CD4-positive, alpha-beta T cell treated with Interleukin-17A for 1 hour (primary cell): ENCODE results near the gene C6orf62.
"Not testable (repeated sequence)": the region's sequence is repeated elsewhere in the genome, so short reads cannot be mapped to it uniquely, and the experiment has no call there.

Experiments used
- DNase-seq: peaks from one replicate; pipeline ENCODE4 v3.0.0-alpha.2; 2020

The C6orf62 gene

GRCh38 chr6:24719125-24719971, at the start of gene C6orf62:
TSS of gene C6orf62 (minus strand) at chr6:24719154. CDS start at chr6:24718668, 486 bp downstream.
- DNase-seq = peak; percentile 61

DNA sequence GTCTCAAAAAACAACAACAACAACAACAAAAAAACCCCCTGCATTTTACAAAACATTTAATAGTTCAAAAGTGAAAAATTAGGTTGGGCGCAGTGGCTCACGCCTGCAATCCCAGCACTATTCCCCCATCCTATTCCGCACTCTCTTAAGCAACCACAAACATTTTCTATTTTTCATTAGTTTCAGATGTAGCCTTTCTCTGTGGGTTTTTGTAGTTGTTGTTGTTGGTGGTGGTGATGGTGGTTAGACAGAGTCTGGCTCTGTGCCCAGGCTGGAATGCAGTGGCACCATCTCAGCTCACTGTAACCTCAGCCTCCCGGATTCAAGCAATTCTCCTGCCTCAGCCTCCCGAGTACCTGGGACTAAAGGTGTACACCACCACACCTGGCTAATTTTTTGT, 49.4 kb upstream of the C6orf62 start:
- DNase-seq = no peak

DNA sequence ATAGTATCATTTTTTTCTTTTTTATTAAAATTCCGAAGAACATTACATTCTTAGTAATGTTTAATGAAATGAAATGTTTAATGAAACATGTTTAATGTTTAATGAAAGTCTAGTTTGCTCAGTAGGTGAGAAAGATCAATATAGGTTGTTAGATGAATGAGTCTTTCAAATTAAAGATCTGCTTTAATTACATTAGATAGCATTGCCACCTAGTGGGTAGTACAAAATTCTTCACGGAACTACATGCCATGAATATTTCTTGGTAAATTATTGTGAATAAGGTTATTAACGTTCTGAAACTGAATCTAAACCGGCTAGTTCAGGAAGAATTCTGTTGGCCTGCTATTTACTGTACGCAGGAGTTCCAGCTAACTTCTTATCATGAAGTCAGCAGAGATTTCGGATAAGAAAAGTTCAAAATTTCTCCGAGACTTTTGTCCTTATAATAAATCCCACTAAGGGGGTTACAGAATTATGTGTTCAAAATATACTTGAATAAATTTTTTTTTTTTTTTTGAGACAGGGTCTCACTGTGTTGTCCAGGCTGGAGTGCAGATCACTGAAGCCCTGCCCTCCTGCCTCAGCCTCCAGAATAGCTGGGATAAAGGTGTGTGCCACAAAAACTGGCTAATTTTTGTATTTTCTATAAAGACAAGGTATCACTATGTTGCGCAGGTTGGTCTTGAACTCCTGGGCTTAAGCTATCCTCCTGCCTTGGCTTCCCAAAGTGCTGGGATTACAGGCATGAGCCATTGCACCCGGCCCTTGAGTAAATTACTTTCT, 47.9 kb upstream of the C6orf62 start:
- peak; percentile 51 for DNase-seq

GRCh38 chr6:24765968-24766367, 47.0 kb upstream of the C6orf62 start:
- DNase-seq = not testable (repeated sequence)

- not testable (repeated sequence) for DNase-seq
These were observed 46.2 kb upstream of the C6orf62 start for GRCh38 chr6:24764833-24765828.

- DNase-seq = no peak
These were observed 44.6 kb upstream of the C6orf62 start for GRCh38 chr6:24763578-24763977.

DNA sequence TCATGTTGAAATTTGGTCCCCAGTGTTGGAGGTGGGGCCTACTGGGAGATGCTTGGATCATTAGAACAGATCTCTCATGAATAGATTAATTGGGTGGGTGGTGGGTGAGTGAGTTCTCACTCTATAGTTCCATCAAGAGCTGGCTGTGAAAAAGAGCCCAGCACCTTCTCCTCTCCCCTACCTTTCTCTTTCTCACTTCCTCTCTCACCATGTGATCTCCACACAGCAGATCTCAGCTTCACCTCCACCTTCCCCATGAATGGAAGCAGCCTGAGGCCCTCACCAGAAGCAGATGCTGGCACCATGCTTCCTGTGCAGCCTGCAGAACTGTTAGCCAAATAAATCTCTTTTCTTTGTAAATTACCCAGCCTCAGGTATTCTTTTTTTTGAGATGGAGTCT, 42.9 kb upstream of the C6orf62 start:
- DNase-seq = no peak

- no peak for DNase-seq
These were observed 42.4 kb upstream of the C6orf62 start for GRCh38 chr6:24761193-24761835.

- no peak for DNase-seq
These were observed 41.3 kb upstream of the C6orf62 start for GRCh38 chr6:24760210-24760609.

GRCh38 chr6:24759718-24760117, 40.8 kb upstream of the C6orf62 start:
- DNase-seq = no peak

GRCh38 chr6:24757611-24758010, 38.7 kb upstream of the C6orf62 start:
- DNase-seq = no peak

GRCh38 chr6:24755279-24755678, 36.3 kb upstream of the C6orf62 start:
- no peak for DNase-seq

GRCh38 chr6:24754378-24754777, 35.4 kb upstream of the C6orf62 start:
- not testable (repeated sequence) for DNase-seq

- no peak for DNase-seq
These were observed 34.6 kb upstream of the C6orf62 start for GRCh38 chr6:24753545-24753944.

- DNase-seq = no peak
These were observed 34.1 kb upstream of the C6orf62 start for GRCh38 chr6:24752917-24753492.

DNA sequence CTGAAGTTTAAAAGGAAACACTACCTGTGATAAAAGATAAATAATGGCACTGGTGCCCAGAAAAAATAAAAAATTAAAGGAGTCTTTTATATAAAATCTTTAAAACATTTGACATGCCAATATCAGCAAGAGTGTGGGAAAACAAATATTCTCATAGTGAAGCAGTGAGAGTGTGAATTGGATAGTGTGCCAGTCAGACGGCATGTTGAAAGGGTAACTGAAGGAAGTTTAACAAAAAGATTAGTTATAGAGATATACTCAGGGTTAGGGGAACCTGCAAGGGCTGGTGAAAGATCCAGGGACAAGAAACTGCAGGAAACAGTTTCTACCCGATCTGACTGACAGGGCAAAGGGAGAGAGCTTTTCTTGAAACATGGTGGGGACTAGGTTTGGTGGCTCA, 33.5 kb upstream of the C6orf62 start:
- DNase-seq = no peak

DNA sequence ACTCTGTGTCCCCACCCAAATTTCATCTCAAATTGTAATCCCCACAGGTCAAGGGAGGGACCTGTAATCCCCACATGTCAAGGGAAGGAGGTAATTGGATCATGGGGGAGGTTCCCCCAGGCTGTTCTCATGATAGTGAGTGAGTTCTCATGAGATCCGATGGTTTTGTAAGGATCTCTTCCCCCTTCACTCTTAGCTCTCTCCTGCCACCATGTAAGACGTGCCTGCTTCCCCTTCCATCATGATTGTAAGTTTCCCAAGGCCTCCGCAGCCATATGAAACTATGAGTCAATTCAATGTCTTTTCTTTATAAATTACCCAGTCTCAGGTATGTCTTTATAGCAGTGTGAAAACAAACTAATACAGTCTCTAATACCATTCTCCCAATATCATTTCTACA, 31.9 kb upstream of the C6orf62 start:
- not testable (repeated sequence) for DNase-seq

DNA sequence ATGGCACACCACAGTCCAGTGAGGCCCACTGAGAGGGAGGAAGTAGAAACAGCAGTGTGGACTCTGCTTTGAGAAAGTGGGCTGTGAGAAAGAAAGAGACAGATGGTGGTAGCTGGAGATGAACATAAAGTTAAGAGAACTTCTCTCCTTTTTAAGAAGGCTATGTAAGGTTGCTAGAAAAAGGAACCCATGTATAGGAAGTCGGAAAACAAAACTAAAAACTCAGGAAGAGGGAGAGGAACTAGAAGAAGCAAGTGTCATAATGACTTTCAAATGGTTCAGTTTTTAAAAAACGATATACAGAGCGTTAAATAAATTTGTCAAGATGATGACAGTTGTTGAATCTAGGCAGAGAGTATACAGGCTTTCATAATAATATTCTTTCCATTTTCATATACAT, 30.3 kb upstream of the C6orf62 start:
- no peak for DNase-seq

DNA sequence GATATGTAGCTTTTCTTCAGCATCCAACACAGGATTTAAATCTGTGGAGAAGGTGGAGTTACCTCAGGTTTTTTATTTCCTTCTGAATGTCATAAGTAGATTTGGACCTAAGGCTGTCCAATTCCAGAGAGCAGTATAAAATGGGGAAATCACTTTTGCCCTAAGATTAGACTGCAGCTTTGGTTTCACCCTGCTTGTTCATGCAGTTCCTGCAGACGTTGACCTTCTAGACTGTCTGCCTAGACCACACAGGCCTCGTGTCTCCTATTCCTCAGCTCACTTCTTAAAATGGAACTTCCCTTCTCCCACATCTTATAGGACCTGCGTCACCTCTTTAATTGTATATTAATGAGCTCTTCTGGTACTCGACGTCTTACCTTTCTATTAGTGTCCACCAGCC, 26.0 kb upstream of the C6orf62 start:
- peak; percentile 20 for DNase-seq

- DNase-seq = no peak
These were observed 25.0 kb upstream of the C6orf62 start for GRCh38 chr6:24743944-24744335.

DNA sequence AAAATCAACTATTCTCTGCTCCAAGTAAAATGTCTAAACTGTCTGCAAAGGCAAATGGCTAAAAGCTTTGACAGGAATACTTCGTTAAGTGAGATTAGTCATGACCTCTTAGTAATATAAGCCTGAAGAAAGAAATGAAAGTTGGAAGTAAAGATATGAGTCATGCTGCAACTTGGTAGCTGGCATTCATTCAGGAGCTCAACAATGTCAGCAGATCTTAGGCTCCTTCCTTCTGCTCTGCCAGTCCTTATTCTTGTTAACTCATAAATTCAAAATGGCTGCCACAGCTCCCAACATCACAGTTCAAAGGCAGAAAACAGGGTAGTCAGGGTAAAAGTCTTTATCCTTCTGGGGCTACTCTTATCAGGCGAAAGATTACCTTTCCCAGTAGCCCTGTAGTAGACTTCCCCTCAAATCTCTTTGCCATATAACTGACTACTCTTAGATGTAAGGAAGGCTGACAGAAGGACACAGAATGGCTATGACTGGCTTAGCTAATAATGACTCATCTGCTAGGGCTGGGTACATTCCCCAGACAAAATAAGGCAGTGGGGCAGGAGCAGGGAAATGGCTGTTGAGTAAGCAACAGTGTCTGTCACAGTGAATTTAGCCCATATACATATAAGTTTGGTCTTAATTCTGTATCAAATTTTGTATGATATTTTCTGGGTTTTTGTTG, 24.4 kb upstream of the C6orf62 start:
- peak; percentile 10 for DNase-seq
